ENCODE results near the gene NELL1. TPM values are rescaled to one million over a fixed set of nuclear protein-coding genes. Genes with fewer than 3 reads are reported as not detected.

The NELL1 gene
- total RNA-seq, 4 donors from 2014 or later: not detected

- H3K4me3 ChIP-seq: no peak overlapping the region
- TF ChIP-seq CTCF (IDR thresholded peaks at IDR 0.05 in 4 of 5, conservative IDR thresholded peaks at IDR 0.05 in 1 of 5): no peak
- TF ChIP-seq POLR2A (IDR thresholded peaks at IDR 0.05): no peak
- H3K27ac ChIP-seq: no peak overlapping the region
- in situ Hi-C loops (cut with MboI; ENCODE audit: low sequenced_read_pairs in 4 of 4) (loop anchor here in 3 of 4 donors (25.0 kb wide), 2 partner anchors 1505 to 1680 kb away; no protein-coding TSS in a partner anchor), intact Hi-C loops (cut with DNase I; ENCODE audit: low total_unique reads) (no loop called here)
- H3K4me1 ChIP-seq: no peaks in the 10 kb centered on the region
- H3K9me3 ChIP-seq: no peaks in the 10 kb centered on the region
- H3K27me3 ChIP-seq: peaks cover 0 to 4% (median 0%) of the 10 kb centered on the region in 3 donors
- H3K36me3 ChIP-seq: no peaks in the 10 kb centered on the region
- ATAC-seq: no peak
- DNase-seq: no peak
These were observed 37.2 kb upstream of the NELL1 start for GRCh38 chr11:20632169-20632532.

DNA sequence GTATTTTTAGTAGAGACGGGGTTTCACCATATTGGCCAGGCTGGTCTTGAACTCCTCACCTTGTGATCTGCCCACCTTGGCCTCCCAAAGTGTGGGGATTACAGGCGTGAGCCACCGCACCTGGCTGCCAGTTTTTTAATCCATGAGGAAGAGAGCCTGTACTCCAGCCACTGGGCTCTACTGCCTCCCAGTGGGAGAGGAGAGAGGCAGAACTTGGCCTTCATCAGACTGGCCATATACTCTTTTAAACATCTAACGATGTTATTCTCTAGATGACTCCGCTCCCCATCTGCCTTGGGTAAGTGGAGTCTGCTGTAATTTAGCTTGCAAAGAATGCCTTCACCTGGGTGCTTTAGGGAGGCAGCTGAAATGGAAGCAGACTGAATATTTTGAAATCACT lies 35.3 kb upstream of the NELL1 start:
- Histone ChIP-seq H3K36me3 (no peaks in the 10 kb centered on the region), H3K4me3 (no peak overlapping the region), H3K4me1 (no peaks in the 10 kb centered on the region), H3K27me3 (peaks cover 0 to 4% (median 0%) of the 10 kb centered on the region in 3 donors), H3K9me3 (no peaks in the 10 kb centered on the region), H3K27ac (no peak overlapping the region)
- in situ Hi-C loops (cut with MboI; ENCODE audit: low sequenced_read_pairs in 4 of 4) (loop anchor here in 3 of 4 donors (25.0 kb wide), 2 partner anchors 1503 to 1678 kb away; no protein-coding TSS in a partner anchor), intact Hi-C loops (cut with DNase I; ENCODE audit: low total_unique reads) (no loop called here)
- DNase-seq (no peak), ATAC-seq (no peak)
- no peak for TF ChIP-seq POLR2A (IDR thresholded peaks at IDR 0.05)
- TF ChIP-seq CTCF (IDR thresholded peaks at IDR 0.05 in 4 of 5, conservative IDR thresholded peaks at IDR 0.05 in 1 of 5): no peak

DNA sequence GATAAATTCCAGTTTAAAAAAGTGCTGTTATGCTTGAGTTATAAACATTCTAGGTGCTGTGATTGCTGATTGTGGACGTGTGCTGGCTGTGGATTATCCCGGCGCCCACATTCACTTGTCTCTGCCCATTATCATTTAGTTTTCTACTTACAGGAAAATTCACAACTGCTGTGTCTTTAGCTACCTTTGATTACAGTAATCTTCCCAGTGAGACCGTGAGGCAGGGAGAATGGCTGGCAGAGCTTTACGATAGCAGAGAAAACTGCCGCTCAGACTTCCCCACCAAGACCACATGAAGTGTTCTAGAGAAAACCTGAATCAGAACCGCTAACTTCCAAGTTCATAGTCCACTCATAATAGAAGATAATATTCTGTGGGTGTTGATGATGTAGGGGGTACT lies 34.6 kb upstream of the NELL1 start:
- Histone ChIP-seq H3K9me3 (no peaks in the 10 kb centered on the region), H3K36me3 (no peaks in the 10 kb centered on the region), H3K27me3 (peaks cover 0 to 4% (median 0%) of the 10 kb centered on the region in 3 donors), H3K27ac (no peak overlapping the region), H3K4me3 (no peak overlapping the region), H3K4me1 (no peaks in the 10 kb centered on the region)
- intact Hi-C loops (cut with DNase I; ENCODE audit: low total_unique reads) (no loop called here), in situ Hi-C loops (cut with MboI; ENCODE audit: low sequenced_read_pairs in 4 of 4) (loop anchor here in 3 of 4 donors (25.0 kb wide), 2 partner anchors 1503 to 1678 kb away; no protein-coding TSS in a partner anchor)
- TF ChIP-seq POLR2A (IDR thresholded peaks at IDR 0.05): no peak
- no peak for TF ChIP-seq CTCF (IDR thresholded peaks at IDR 0.05 in 4 of 5, conservative IDR thresholded peaks at IDR 0.05 in 1 of 5)
- DNase-seq (no peak), ATAC-seq (no peak)

GRCh38 chr11:20638074-20638473 lies 31.3 kb upstream of the NELL1 start:
- no peak for TF ChIP-seq CTCF (IDR thresholded peaks at IDR 0.05 in 4 of 5, conservative IDR thresholded peaks at IDR 0.05 in 1 of 5)
- no peak for TF ChIP-seq POLR2A (IDR thresholded peaks at IDR 0.05)
- intact Hi-C loops (cut with DNase I; ENCODE audit: low total_unique reads) (no loop called here), in situ Hi-C loops (cut with MboI; ENCODE audit: low sequenced_read_pairs in 4 of 4) (loop anchor here in 3 of 4 donors (25.0 kb wide), 2 partner anchors 1499 to 1674 kb away; no protein-coding TSS in a partner anchor)
- ATAC-seq: no peak
- Histone ChIP-seq H3K4me1 (no peaks in the 10 kb centered on the region), H3K27me3 (peaks cover 0 to 4% (median 0%) of the 10 kb centered on the region in 3 donors), H3K9me3 (no peaks in the 10 kb centered on the region), H3K4me3 (no peak overlapping the region), H3K27ac (no peak overlapping the region), H3K36me3 (no peaks in the 10 kb centered on the region)
- no peak for DNase-seq

DNA sequence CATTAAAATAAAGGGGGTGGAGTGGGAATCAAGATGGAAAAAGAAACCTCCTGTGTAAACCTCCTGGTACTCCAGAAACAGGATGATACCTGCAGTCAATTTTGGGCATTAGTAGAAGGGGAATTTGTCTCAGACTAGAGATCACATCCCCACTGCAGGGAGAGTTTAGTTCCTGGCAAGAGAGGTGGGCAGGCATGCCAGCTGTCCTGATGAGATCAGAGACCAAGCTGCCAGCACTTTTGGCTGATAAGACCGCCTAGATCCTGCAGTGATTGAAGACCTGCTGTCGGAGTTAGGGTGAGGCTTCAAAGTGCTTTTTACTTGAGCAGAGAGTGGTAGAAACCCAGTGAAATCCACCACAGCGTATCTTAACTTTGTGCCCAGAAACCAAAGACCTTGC lies 29.7 kb upstream of the NELL1 start:
- no peaks in the 10 kb centered on the region for H3K4me1 ChIP-seq
- no peak overlapping the region for H3K4me3 ChIP-seq
- no peak overlapping the region for H3K27ac ChIP-seq
- in situ Hi-C loops (cut with MboI; ENCODE audit: low sequenced_read_pairs in 4 of 4) (loop anchor here in 3 of 4 donors (25.0 kb wide), 2 partner anchors 1498 to 1673 kb away; no protein-coding TSS in a partner anchor), intact Hi-C loops (cut with DNase I; ENCODE audit: low total_unique reads) (loop anchor here (10.0 kb wide), 1 partner anchor 1665 kb away; no protein-coding TSS in a partner anchor)
- no peak for DNase-seq
- peaks cover 0 to 4% (median 0%) of the 10 kb centered on the region in 3 donors for H3K27me3 ChIP-seq
- TF ChIP-seq CTCF (IDR thresholded peaks at IDR 0.05 in 4 of 5, conservative IDR thresholded peaks at IDR 0.05 in 1 of 5) (no peak), POLR2A (IDR thresholded peaks at IDR 0.05) (no peak)
- no peaks in the 10 kb centered on the region for H3K36me3 ChIP-seq
- no peaks in the 10 kb centered on the region for H3K9me3 ChIP-seq
- no peak for ATAC-seq
